PC-9 (cell line): ENCODE measurements around the gene RRP12. TPM values are rescaled to one million over a fixed set of nuclear protein-coding genes. Genes with fewer than 3 reads are reported as not detected.

Source experiments
- Bru-seq: library from RNA; stranded (reverse); fragments of 400-500 nt; gene quantifications from one replicate; lab custom pipeline; 2021; lab: Mats Ljungman, UMichigan
- BruChase-seq, 2 experiments: library from RNA; stranded (reverse); fragments of 400-500 nt; gene quantifications; one replicate each; lab custom pipeline; 2021; lab: Mats Ljungman, UMichigan
- BruUV-seq: library from RNA; stranded (reverse); fragments of 400-500 nt; replicated peaks from 2 replicates; lab custom pipeline; 2021; lab: Mats Ljungman, UMichigan
- CTCF ChIA-PET: fragments of 300-600 bp; sonication (Branson Sonifier 250); formaldehyde crosslinking; loops from one replicate; lab custom pipeline; 2022; ENCODE audit warnings: antibody characterized with exemption; lab: Charles Lee
- POLR2A ChIA-PET: fragments of 300-600 bp; sonication (Branson Sonifier 250); formaldehyde crosslinking; loops from one replicate; lab custom pipeline; 2022; ENCODE audit warnings: antibody characterized with exemption; ENCODE audit not compliant: unreplicated experiment; lab: Charles Lee
- DNase-seq, 2 experiments: peaks; one replicate each; pipeline versions ENCODE4 v3.0.0 to v3.0.0-alpha.2; 2015 to 2022; ENCODE audit warnings: mixed read lengths in 1 of 2
- H2AFZ ChIP-seq: fragments of 200-600 bp; sonication (generic); 2 replicates; pipeline ENCODE4 v1.8.1; 2017; ENCODE audit warnings: antibody characterized with exemption
- H3F3A ChIP-seq: fragments of 200-600 bp; sonication (generic); 2 replicates; pipeline ENCODE4 v1.8.1; 2017; ENCODE audit warnings: antibody characterized with exemption, mild to moderate bottlenecking, low read depth; ENCODE audit not compliant: insufficient read depth
- H3K27ac ChIP-seq: fragments of 200-600 bp; sonication (generic); 2 replicates; pipeline ENCODE4 v1.6.1; 2016; ENCODE audit warnings: mixed run types
- H3K27me3 ChIP-seq: fragments of 200-600 bp; sonication (generic); 2 replicates; pipeline ENCODE4 v1.6.1; 2016; ENCODE audit warnings: low read depth, mixed run types; ENCODE audit not compliant: insufficient read depth
- H3K36me3 ChIP-seq: fragments of 200-600 bp; sonication (generic); 2 replicates; pipeline ENCODE4 v1.6.1; 2016; ENCODE audit warnings: low read depth, mixed run types
- H3K4me1 ChIP-seq: fragments of 200-600 bp; sonication (generic); replicated peaks from 2 replicates; pipeline ENCODE4 v1.6.1; 2016; ENCODE audit warnings: mixed run types; ENCODE audit not compliant: insufficient read depth
- H3K4me2 ChIP-seq: fragments of 200-600 bp; sonication (generic); 2 replicates; pipeline ENCODE4 v1.6.1; 2017; ENCODE audit warnings: mixed run types
- H3K4me3 ChIP-seq: fragments of 200-600 bp; sonication (generic); 2 replicates; pipeline ENCODE4 v1.6.1; 2016; ENCODE audit warnings: mixed run types
- H3K79me2 ChIP-seq: fragments of 200-600 bp; sonication (generic); 2 replicates; pipeline ENCODE4 v1.6.1; 2017; ENCODE audit warnings: low read depth, mixed run types
- H3K9me2 ChIP-seq: fragments of 200-600 bp; sonication (generic); 2 replicates; pipeline ENCODE4 v1.8.1; 2017; ENCODE audit warnings: mild to moderate bottlenecking; ENCODE audit not compliant: insufficient read depth
- H3K9me3 ChIP-seq: fragments of 200-600 bp; sonication (generic); 2 replicates; pipeline ENCODE4 v1.8.1; 2016; ENCODE audit warnings: low read depth; ENCODE audit not compliant: insufficient read depth
- H4K20me1 ChIP-seq: fragments of 200-600 bp; sonication (generic); 2 replicates; pipeline ENCODE4 v1.8.1; 2017; ENCODE audit not compliant: insufficient read depth
- EZH2 ChIP-seq: fragments of 200-600 bp; sonication (generic); IDR thresholded peaks from 2 replicates; pipeline ENCODE4 v1.8.0; 2017; ENCODE audit warnings: antibody characterized with exemption, low read depth
- intact Hi-C: fragments of 100-400 bp; cut with micrococcal nuclease; formaldehyde crosslinking; loops from one replicate; pipeline ENCODE4 v1.10.0; 2022; ENCODE audit not compliant: unreplicated experiment
- long read RNA-seq: library from polyadenylated mRNA; stranded (forward); transcript quantifications from one replicate; pipeline ENCODE4 v2.0.0, GENCODE V29; 2022
- total RNA-seq: library from RNA; stranded (reverse); gene quantifications from 2 replicates; pipeline ENCODE4 v1.2.3, GENCODE V29; 2021
- TF ChIP-seq, protein P1 (sequence below): fragments of 200-600 bp; sonication (generic); conservative IDR thresholded peaks from 2 replicates; pipeline ENCODE4 v1.6.1; 2017; ENCODE audit warnings: mixed run types, antibody characterized with exemption, mild to moderate bottlenecking, moderate library complexity

Gene RRP12, protein sequence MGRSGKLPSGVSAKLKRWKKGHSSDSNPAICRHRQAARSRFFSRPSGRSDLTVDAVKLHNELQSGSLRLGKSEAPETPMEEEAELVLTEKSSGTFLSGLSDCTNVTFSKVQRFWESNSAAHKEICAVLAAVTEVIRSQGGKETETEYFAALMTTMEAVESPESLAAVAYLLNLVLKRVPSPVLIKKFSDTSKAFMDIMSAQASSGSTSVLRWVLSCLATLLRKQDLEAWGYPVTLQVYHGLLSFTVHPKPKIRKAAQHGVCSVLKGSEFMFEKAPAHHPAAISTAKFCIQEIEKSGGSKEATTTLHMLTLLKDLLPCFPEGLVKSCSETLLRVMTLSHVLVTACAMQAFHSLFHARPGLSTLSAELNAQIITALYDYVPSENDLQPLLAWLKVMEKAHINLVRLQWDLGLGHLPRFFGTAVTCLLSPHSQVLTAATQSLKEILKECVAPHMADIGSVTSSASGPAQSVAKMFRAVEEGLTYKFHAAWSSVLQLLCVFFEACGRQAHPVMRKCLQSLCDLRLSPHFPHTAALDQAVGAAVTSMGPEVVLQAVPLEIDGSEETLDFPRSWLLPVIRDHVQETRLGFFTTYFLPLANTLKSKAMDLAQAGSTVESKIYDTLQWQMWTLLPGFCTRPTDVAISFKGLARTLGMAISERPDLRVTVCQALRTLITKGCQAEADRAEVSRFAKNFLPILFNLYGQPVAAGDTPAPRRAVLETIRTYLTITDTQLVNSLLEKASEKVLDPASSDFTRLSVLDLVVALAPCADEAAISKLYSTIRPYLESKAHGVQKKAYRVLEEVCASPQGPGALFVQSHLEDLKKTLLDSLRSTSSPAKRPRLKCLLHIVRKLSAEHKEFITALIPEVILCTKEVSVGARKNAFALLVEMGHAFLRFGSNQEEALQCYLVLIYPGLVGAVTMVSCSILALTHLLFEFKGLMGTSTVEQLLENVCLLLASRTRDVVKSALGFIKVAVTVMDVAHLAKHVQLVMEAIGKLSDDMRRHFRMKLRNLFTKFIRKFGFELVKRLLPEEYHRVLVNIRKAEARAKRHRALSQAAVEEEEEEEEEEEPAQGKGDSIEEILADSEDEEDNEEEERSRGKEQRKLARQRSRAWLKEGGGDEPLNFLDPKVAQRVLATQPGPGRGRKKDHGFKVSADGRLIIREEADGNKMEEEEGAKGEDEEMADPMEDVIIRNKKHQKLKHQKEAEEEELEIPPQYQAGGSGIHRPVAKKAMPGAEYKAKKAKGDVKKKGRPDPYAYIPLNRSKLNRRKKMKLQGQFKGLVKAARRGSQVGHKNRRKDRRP (N-terminal part only)
- total RNA-seq: 22.6 and 34.3 TPM in 2 replicates
- percentile 57 among the genes with signal in this experiment for Bru-seq, nascent RNA
- BruChase-seq, experiment 1, labeled RNA remaining after a 2-hour chase: percentile 58 among the genes with signal in this experiment
- BruChase-seq, experiment 2, labeled RNA remaining after a 6-hour chase: percentile 80 among the genes with signal in this experiment
- long read RNA-seq, full-length matches to known transcripts: 14 of 36 reads
- long read RNA-seq, partial matches to known transcripts: 14 of 36 reads
- long read RNA-seq, other reads (novel, unspliced or antisense): 8 of 36 reads

DNA sequence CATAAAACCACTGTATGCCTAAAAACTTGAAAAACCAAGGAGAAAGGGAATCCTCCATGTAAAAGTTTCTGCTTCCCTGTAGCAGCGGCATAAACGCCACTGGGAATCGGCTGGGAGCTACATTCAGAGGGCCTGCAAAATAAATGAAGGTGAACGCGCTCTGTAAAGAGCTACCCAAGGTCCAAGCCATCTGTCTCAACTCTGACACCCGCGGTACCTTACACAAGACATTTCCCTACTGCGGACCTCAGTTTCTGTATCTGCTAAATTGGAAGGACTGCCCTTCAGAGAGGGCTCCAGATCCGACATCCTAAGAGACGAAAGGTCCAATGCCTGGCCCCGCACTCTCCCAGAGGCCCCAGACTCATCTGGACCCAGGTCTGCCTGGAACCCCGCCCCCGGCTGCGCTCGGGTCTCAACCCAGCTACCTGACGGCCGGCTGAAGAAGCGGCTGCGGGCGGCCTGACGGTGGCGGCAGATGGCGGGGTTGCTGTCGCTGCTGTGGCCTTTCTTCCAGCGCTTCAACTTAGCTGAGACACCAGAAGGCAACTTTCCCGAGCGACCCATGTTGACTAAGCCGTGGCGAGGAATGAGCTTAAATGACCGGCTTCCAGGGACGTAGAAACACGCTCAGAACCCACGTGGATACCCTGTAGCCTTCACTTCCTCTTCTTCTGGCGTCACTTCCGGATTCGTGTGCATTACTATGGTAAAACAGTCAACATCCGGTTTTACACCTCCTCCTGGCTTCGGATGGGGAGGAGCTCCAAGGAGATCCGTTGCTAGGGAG is at the start of gene RRP12:
RRP12 (minus strand) TSS at position 676 of the 790 bp plus-strand sequence; CDS start at position 567, 109 bp downstream.
- ChIA-PET POLR2A (interaction anchor here (0.6 to 0.7 kb wide), 2 partner anchors 14 to 24 kb away, joined by 3 to 24 read pairs; no protein-coding TSS in a partner anchor), CTCF (interaction anchor here (0.6 to 0.8 kb wide), 2 partner anchors 8 to 94 kb away, joined by 3 to 4 read pairs; no protein-coding TSS in a partner anchor)
- peak within 1 kb of the TSS; percentile 97 for H3K4me3 ChIP-seq
- peaks cover 12% of the 10 kb centered on the region for H3K79me2 ChIP-seq
- TSS peak; percentile 66 for BruUV-seq
- H4K20me1 ChIP-seq: no peaks in the 10 kb centered on the region
- peaks cover 9% of the 10 kb centered on the region; the same call in 1 of the 2 replicates for H3F3A ChIP-seq
- H3K9me3 ChIP-seq: no peaks in the 10 kb centered on the region
- H3K4me1 ChIP-seq: no peaks in the 10 kb centered on the region
- DNase-seq: peak; percentile 71 to 92
- H3K36me3 ChIP-seq: peaks cover 3% of the 10 kb centered on the region; the same call in 1 of the 2 replicates
- H3K9me2 ChIP-seq: no peaks in the 10 kb centered on the region
- H3K27ac ChIP-seq: peak within 1 kb of the TSS; percentile 61
- no peaks in the 10 kb centered on the region for H3K27me3 ChIP-seq
- no peak for TF ChIP-seq EZH2
- TF ChIP-seq, protein P1, sequence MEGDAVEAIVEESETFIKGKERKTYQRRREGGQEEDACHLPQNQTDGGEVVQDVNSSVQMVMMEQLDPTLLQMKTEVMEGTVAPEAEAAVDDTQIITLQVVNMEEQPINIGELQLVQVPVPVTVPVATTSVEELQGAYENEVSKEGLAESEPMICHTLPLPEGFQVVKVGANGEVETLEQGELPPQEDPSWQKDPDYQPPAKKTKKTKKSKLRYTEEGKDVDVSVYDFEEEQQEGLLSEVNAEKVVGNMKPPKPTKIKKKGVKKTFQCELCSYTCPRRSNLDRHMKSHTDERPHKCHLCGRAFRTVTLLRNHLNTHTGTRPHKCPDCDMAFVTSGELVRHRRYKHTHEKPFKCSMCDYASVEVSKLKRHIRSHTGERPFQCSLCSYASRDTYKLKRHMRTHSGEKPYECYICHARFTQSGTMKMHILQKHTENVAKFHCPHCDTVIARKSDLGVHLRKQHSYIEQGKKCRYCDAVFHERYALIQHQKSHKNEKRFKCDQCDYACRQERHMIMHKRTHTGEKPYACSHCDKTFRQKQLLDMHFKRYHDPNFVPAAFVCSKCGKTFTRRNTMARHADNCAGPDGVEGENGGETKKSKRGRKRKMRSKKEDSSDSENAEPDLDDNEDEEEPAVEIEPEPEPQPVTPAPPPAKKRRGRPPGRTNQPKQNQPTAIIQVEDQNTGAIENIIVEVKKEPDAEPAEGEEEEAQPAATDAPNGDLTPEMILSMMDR: no peak
- intact Hi-C loops: loop anchor here (2.0 to 10.0 kb wide), 3 partner anchors 26 to 314 kb away; partner anchors contain the start of genes MARVELD1 and PGAM1
- H3K4me2 ChIP-seq: peak within 1 kb of the TSS; percentile 93
- peak within 1 kb of the TSS; percentile 70 for H2AFZ ChIP-seq

- DNase-seq: no peak
- H3K79me2 ChIP-seq: peaks cover 34% of the 10 kb centered on the region
- H4K20me1 ChIP-seq: no peaks in the 10 kb centered on the region
- intact Hi-C loops: no loop called here
- ChIA-PET CTCF (no interaction called here), POLR2A (no interaction called here)
- no peaks in the 10 kb centered on the region for H3K27me3 ChIP-seq
- H3K36me3 ChIP-seq: no peaks in the 10 kb centered on the region
- no peak for TF ChIP-seq EZH2
- TF ChIP-seq, protein P1: no peak
- H3K4me3 ChIP-seq: no peak overlapping the region
- H3K4me2 ChIP-seq: no peak overlapping the region
- H2AFZ ChIP-seq: no peak overlapping the region
- H3K4me1 ChIP-seq: peaks cover 22% of the 10 kb centered on the region
- H3K9me2 ChIP-seq: no peaks in the 10 kb centered on the region
- peaks cover 7% of the 10 kb centered on the region; the same call in 1 of the 2 replicates for H3F3A ChIP-seq
- no TSS peak for BruUV-seq
- H3K9me3 ChIP-seq: no peaks in the 10 kb centered on the region
- H3K27ac ChIP-seq: no peak overlapping the region
Observed at GRCh38 chr10:97450828-97451227, 49.7 kb upstream of the RRP12 start.
